ENCODE measurements around the gene CANT1.

The CANT1 gene

DNA sequence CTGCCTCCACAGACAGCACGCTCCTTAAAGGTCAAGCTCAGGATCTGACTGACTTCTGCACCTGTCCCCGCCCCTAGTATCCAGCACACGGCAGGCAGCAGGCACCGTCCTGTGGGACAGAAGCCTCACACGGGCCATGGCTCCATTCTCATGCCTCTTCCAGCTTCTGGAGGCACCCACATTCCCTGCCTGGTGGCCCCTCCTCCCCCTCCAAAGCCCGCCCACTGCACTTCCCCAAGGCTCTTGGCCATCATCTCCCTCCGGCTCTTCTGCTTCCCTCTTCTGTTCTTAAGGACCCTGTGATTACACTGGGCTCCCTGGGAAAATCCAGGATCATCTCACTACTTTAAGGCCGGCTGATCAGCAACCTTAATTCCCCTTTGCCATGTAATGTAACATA lies 3.5 kb downstream of the CANT1 start:
- no peak overlapping the region for H3K4me3 ChIP-seq (ENCODE audit: low read depth, low read length)
- TF ChIP-seq, protein P1, sequence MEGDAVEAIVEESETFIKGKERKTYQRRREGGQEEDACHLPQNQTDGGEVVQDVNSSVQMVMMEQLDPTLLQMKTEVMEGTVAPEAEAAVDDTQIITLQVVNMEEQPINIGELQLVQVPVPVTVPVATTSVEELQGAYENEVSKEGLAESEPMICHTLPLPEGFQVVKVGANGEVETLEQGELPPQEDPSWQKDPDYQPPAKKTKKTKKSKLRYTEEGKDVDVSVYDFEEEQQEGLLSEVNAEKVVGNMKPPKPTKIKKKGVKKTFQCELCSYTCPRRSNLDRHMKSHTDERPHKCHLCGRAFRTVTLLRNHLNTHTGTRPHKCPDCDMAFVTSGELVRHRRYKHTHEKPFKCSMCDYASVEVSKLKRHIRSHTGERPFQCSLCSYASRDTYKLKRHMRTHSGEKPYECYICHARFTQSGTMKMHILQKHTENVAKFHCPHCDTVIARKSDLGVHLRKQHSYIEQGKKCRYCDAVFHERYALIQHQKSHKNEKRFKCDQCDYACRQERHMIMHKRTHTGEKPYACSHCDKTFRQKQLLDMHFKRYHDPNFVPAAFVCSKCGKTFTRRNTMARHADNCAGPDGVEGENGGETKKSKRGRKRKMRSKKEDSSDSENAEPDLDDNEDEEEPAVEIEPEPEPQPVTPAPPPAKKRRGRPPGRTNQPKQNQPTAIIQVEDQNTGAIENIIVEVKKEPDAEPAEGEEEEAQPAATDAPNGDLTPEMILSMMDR (IDR thresholded peaks at IDR 0.05; ENCODE audit: low read depth, low read length) = no peak

DNA sequence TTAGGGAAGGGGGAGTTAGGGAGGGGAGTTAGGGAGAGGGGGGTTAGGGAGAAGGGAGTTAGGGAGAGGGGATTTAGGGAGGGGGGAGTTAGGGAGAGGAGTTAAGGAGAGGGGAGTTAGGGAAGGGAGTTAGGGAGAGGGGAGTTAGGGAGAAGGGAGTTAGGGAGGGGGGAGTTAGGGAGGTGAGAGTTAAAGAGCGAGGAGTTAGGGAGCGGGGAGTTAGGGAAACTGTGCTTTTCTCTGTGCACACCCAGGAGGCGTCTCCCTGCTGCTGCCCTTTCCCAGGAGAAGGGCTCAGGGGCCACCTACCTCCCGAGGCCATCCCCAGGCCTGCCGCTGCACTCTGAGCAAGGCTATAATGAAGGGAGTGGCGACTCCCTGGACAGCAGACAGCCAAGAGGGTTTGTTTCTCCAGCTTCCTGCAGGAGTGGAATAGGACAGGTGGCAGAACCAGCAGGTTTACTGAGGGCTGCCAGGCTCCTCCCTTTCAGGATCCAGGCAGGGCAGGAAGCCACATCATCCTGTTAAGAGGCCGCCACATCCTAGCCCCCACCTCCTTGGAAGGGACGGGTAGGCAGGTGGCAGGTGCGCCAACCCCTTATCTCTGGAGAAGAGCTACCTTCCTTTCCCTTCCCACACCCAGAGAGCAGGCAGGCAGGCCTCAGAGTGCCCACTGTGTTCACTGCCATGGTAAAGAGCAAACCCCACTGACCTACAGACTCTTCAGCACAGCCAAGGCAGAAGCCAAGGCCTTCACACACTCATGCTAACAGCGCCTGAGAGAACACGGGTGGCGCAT lies 4.3 kb downstream of the CANT1 start:
- TF ChIP-seq, protein P1 (IDR thresholded peaks at IDR 0.05; ENCODE audit: low read depth, low read length) = no peak
- H3K4me3 ChIP-seq (ENCODE audit: low read depth, low read length) = no peak overlapping the region

DNA sequence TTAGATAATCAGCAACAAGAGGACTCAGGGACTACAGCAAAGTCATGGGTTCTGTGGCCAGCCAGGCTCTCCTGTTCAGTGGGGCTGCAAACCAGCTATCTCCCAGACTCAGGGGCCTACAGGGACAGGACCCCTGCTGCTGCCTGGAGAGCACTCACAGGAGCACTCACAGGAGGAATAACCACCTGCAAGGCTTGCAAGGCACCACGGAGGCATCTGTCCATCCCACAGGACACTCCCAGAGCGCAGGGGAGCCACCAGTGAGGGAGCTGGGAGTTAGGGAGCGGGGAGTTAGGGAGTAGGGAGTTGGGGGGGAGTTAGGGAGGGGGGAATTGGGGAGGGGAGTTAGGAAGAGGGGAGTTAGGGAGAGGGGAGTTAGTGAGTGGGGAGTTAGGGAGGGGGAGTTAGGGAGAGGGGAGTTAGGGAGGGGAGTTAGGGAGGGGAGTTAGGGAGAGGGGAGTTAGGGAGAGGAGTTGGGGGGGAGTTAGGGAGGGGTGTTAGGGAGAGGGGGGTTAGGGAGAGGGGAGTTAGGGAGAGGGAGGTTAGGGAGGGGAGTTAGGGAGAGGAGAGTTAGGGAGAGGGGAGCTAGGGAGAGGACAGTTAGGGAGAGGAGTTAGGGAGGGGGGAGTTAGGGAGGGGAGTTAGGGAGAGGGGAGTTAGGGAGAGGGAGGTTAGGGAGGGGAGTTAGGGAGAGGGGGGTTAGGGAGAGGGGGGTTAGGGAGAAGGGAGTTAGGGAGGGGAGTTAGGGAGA lies 5.7 kb downstream of the CANT1 start:
- H3K4me3 ChIP-seq (ENCODE audit: low read depth, low read length) = no peak overlapping the region
- TF ChIP-seq, protein P1 (IDR thresholded peaks at IDR 0.05; ENCODE audit: low read depth, low read length) = no peak

DNA sequence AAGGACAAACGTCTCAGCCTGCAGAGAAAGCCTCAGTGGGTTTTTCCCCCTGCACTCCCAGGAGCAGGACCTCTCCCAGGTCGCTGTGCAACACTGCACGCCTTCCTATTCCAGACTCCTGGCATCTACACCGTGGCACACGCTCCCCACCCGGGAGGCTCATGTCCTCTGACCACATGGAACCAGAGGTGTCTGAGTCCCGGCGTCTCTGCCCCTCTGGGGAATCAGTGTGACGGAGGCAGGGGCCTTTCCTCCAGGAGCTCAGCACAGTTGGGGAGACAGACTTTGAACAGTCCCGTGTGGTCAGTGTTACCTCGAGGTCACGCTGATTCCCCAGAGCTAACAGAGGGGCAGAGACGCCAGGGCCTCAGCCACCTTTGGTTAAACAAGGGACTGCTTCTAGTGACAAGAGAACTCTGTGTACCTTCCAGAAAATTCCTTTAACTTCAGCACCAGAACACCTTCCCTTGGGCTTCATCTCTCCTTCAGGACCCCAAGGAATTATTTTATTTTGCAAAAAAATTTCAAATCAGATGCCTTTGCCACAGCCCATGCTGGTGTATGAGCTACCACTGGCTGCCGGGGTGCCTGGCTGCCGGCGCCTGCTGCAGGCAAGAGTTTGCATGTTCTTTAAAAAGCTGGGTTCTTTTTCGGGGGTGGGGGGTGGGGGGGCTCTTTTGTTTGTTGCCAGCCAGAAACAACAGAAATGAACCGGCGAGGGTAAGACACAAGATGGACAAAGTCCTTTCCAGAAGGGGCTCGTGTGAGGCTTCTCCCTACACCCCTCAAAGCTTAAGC lies 6.6 kb downstream of the CANT1 start:
- TF ChIP-seq, protein P1 (IDR thresholded peaks at IDR 0.05; ENCODE audit: low read depth, low read length) = no peak
- no peak overlapping the region for H3K4me3 ChIP-seq (ENCODE audit: low read depth, low read length)

DNA sequence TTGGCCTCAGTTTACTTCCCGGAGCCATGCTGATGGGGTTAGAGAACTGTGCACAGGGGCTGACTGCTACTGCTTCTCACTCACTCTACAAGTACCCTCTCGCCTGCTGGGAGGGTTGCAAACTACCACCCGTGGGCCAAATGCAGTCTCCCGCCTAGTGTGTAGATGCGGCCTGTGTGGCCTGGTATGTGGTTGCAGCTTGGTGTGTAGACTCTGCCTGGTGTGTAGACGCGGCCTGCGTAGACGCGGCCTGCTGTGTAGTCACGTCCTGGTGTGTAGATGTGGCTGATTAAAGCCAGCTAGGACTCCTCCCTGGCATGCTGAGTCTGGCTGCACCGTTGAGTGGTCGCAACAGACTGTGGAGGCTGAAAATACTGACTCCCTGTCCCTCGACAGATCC lies 7.3 kb downstream of the CANT1 start:
- no peak overlapping the region for H3K4me3 ChIP-seq (ENCODE audit: low read depth, low read length)
- TF ChIP-seq, protein P1 (IDR thresholded peaks at IDR 0.05; ENCODE audit: low read depth, low read length) = no peak

DNA sequence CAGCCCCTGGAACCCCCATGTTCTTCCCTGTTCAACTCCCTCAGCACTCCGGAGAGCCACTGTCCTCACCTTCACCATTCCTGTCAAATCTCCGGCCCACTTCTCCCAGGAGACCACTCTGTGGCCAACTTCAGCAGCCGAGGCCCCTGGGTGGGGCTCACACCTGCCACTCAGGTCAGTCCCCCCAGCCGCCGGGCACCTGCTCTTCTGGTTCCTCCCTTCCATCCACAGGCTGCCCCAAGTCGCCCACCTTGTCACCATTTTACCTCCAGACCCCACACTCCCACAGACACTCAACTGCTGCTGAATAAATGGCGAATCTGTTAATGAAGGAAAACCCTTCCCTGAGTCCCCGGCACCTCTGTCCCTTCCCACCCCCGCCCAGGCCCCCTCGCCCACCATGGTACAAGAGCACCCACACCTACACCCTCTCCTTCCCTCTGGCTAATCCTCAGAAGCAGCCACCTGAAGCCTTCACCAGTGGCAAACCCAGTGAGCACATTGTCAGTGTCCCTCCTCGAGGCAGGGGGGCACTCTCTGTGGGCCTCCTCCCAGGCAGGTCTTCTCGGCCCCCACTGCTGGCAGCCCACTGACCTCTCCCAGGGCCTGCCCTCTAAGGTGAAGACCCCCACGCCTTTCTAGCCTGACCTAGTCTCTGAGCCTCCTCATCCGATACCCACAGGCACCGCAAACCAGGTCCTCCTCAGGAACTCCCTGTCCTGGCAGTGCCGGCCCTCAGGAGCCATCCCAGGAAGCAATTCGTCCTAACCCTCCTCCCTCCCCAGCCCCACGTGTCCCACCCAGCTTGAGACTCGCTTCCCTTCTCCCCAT lies 8.2 kb downstream of the CANT1 start:
- TF ChIP-seq, protein P1 (IDR thresholded peaks at IDR 0.05; ENCODE audit: low read depth, low read length) = no peak
- no peak overlapping the region for H3K4me3 ChIP-seq (ENCODE audit: low read depth, low read length)
